H9 (cell line): ENCODE data around the gene CDH13. TPM values are rescaled to one million over a fixed set of nuclear protein-coding genes. Genes with fewer than 3 reads are reported as not detected.

Experiments
- DNase-seq: peaks from one replicate; pipeline ENCODE4 v3.0.0-alpha.2; 2017
- H2AFZ ChIP-seq: one replicate; pipeline ENCODE4 v1.6.1; 2013; ENCODE audit warnings: mild to moderate bottlenecking, low read length, control low read depth, moderate library complexity
- H2AK5ac ChIP-seq: 2 replicates; pipeline ENCODE4 v1.6.1; 2013; ENCODE audit warnings: low read length, control low read depth, mixed read lengths; ENCODE audit not compliant: insufficient read length
- H2BK120ac ChIP-seq: one replicate; pipeline ENCODE4 v1.6.1; 2013; ENCODE audit warnings: low read depth, mild to moderate bottlenecking, low read length, control low read depth, inconsistent platforms; ENCODE audit not compliant: poor library complexity, severe bottlenecking
- H2BK12ac ChIP-seq: 2 replicates; pipeline ENCODE4 v1.6.1; 2013; ENCODE audit warnings: low read length, control low read depth, mixed read lengths, low read depth; ENCODE audit not compliant: insufficient read length
- H2BK15ac ChIP-seq: 2 replicates; pipeline ENCODE4 v1.6.1; 2013; ENCODE audit warnings: low read depth, low read length, control low read depth
- H2BK20ac ChIP-seq: one replicate; pipeline ENCODE4 v1.6.1; 2013; ENCODE audit warnings: low read depth, mild to moderate bottlenecking, low read length, control low read depth, inconsistent platforms; ENCODE audit not compliant: poor library complexity, severe bottlenecking
- H2BK5ac ChIP-seq: 2 replicates; pipeline ENCODE4 v1.6.1; 2013; ENCODE audit warnings: low read length, control low read depth, mixed read lengths; ENCODE audit not compliant: insufficient read length
- H3K14ac ChIP-seq: 2 replicates; pipeline ENCODE4 v1.6.1; 2013; ENCODE audit warnings: low read length, control low read depth; ENCODE audit not compliant: insufficient read depth
- H3K18ac ChIP-seq: 2 replicates; pipeline ENCODE4 v1.6.1; 2013; ENCODE audit warnings: low read depth, mild to moderate bottlenecking, mixed read lengths, low read length, control low read depth; ENCODE audit not compliant: insufficient read length
- H3K23ac ChIP-seq: 2 replicates; pipeline ENCODE4 v1.6.1; 2013; ENCODE audit warnings: low read length, control low read depth, mixed read lengths, low read depth; ENCODE audit not compliant: insufficient read length
- H3K23me2 ChIP-seq: 2 replicates; pipeline ENCODE4 v1.6.1; 2013; ENCODE audit warnings: low read depth, mild to moderate bottlenecking, mixed read lengths, low read length, control low read depth; ENCODE audit not compliant: insufficient read length, poor library complexity, severe bottlenecking
- H3K27ac ChIP-seq: 2 replicates; pipeline ENCODE4 v1.5.1; 2013; ENCODE audit warnings: low read length, control low read depth, mixed read lengths, low read depth; ENCODE audit not compliant: insufficient read length
- H3K27me3 ChIP-seq: 2 replicates; pipeline ENCODE4 v1.6.1; 2013; ENCODE audit warnings: low read length, control low read depth, inconsistent platforms; ENCODE audit not compliant: insufficient read depth
- H3K4ac ChIP-seq: 2 replicates; pipeline ENCODE4 v1.6.1; 2013; ENCODE audit warnings: low read depth, mild to moderate bottlenecking, control low read depth, inconsistent platforms, low read length, moderate library complexity
- H3K4me1 ChIP-seq: 2 replicates; pipeline ENCODE4 v1.6.1; 2013; ENCODE audit warnings: low read length, control low read depth, inconsistent platforms; ENCODE audit not compliant: insufficient read depth
- H3K4me2 ChIP-seq: 2 replicates; pipeline ENCODE4 v1.6.1; 2013; ENCODE audit warnings: low read length, control low read depth, mixed read lengths; ENCODE audit not compliant: insufficient read length, insufficient read depth
- H3K56ac ChIP-seq: 2 replicates; pipeline ENCODE4 v1.6.1; 2013; ENCODE audit warnings: low read depth, mild to moderate bottlenecking, mixed read lengths, low read length, control low read depth; ENCODE audit not compliant: insufficient read length
- H3K79me1 ChIP-seq: 2 replicates; pipeline ENCODE4 v1.6.1; 2013; ENCODE audit warnings: low read depth, mild to moderate bottlenecking, moderate library complexity, low read length, control low read depth, inconsistent platforms; ENCODE audit not compliant: insufficient read depth, poor library complexity, severe bottlenecking
- H3K79me2 ChIP-seq: 2 replicates; pipeline ENCODE4 v1.6.1; 2013; ENCODE audit warnings: low read length, control low read depth, inconsistent platforms; ENCODE audit not compliant: insufficient read depth
- H3K9ac ChIP-seq: 2 replicates; pipeline ENCODE4 v1.6.1; 2013; ENCODE audit warnings: low read length, control low read depth, mixed read lengths; ENCODE audit not compliant: insufficient read length; ENCODE audit errors: extremely low read depth
- H3K9me3 ChIP-seq: one replicate; pipeline ENCODE4 v1.6.1; 2013; ENCODE audit warnings: low read depth, low read length, inconsistent platforms; ENCODE audit not compliant: control insufficient read depth
- H3T11ph ChIP-seq: one replicate; pipeline ENCODE4 v1.6.1; 2013; ENCODE audit warnings: mild to moderate bottlenecking, low read length, control low read depth, inconsistent platforms
- H4K20me1 ChIP-seq: one replicate; pipeline ENCODE4 v1.6.1; 2013; ENCODE audit not compliant: control insufficient read depth, insufficient read length, insufficient read depth
- H4K5ac ChIP-seq: 2 replicates; pipeline ENCODE4 v1.6.1; 2013; ENCODE audit warnings: low read depth, mild to moderate bottlenecking, mixed read lengths, low read length, control low read depth; ENCODE audit not compliant: insufficient read length
- H4K8ac ChIP-seq: replicated peaks from 2 replicates; pipeline ENCODE4 v1.6.1; 2013; ENCODE audit warnings: low read length, control low read depth, mixed read lengths, low read depth; ENCODE audit not compliant: insufficient read length
- H4K91ac ChIP-seq: 2 replicates; pipeline ENCODE4 v1.6.1; 2013; ENCODE audit warnings: low read depth, mild to moderate bottlenecking, moderate library complexity, mixed read lengths, low read length, control low read depth; ENCODE audit not compliant: insufficient read length
- H3K27ac Mint-ChIP-seq, 3 experiments: 2 replicates in 2 of 3; 3 replicates in 1 of 3; pipeline ENCODE4 v1.8.0; 2020 to 2021; ENCODE audit warnings: mixed read lengths in 3 of 3, mild to moderate bottlenecking in 1 of 3, moderate library complexity in 1 of 3
- H3K27me3 Mint-ChIP-seq: 2 replicates; pipeline ENCODE4 v1.8.0; 2021; ENCODE audit warnings: low read depth, mild to moderate bottlenecking, moderate library complexity, mixed read lengths
- H3K36me3 Mint-ChIP-seq, 3 experiments: 2 replicates in 2 of 3; 3 replicates in 1 of 3; pipeline ENCODE4 v1.8.0; 2020 to 2021; ENCODE audit warnings: low read depth in 3 of 3, mixed read lengths in 3 of 3; ENCODE audit not compliant: insufficient read depth in 1 of 3
- H3K4me1 Mint-ChIP-seq, 2 experiments: 2 replicates each; pipeline ENCODE4 v1.8.0; 2020; ENCODE audit warnings: mixed read lengths in 2 of 2
- H3K4me3 Mint-ChIP-seq, 2 experiments: 2 replicates in 1 of 2; 3 replicates in 1 of 2; pipeline ENCODE4 v1.8.0; 2020 to 2021; ENCODE audit warnings: mild to moderate bottlenecking in 2 of 2, mixed read lengths in 2 of 2, moderate library complexity in 1 of 2
- H3K9me3 Mint-ChIP-seq, 2 experiments: 2 replicates in 1 of 2; 3 replicates in 1 of 2; pipeline ENCODE4 v1.8.0; 2020; ENCODE audit warnings: mild to moderate bottlenecking in 2 of 2, mixed read lengths in 2 of 2, moderate library complexity in 1 of 2
- CTCF ChIP-seq: fragments of 200-600 bp; sonication (generic); conservative IDR thresholded peaks from 3 replicates; pipeline ENCODE4 v1.8.0; 2021; ENCODE audit warnings: antibody characterized with exemption, mild to moderate bottlenecking
- WGBS: extraction: QIAGEN DNeasy Blood & Tissue Kit; methylation state at CpG from one replicate; pipeline ENCODE4 v1.1.7; 2013; ENCODE audit warnings: missing lambda C conversion rate, low lambda C conversion rate, mixed read lengths; ENCODE audit not compliant: insufficient read length; ENCODE audit errors: extremely low coverage; 5-methylcytosine and 5-hydroxymethylcytosine counted together
- total RNA-seq: library from RNA; stranded (reverse); gene quantifications from 2 replicates; pipeline ENCODE4 v1.2.1, GENCODE V29; 2021

The CDH13 gene
- total RNA-seq, 1 experiment from 2014 or later, result 1.5 TPM

- H2BK5ac ChIP-seq, result no peak overlapping the region
- H4K8ac ChIP-seq, result no peak overlapping the region
- H3T11ph ChIP-seq, result no peak overlapping the region
- H3K56ac ChIP-seq, result no peak overlapping the region
- H3K4ac ChIP-seq, result no peak overlapping the region
- H3K27me3 Mint-ChIP-seq, result peaks cover 2% of the 10 kb centered on the region
- H3K27ac Mint-ChIP-seq, result no peak overlapping the region
- no peaks in the 10 kb centered on the region for H3K79me2 ChIP-seq
- no peak overlapping the region for H3K4me2 ChIP-seq
- no peak overlapping the region for H2AFZ ChIP-seq
- H3K4me1 ChIP-seq, result 0 out of 2 replicates have a peak, but pooled peaks cover 6% of the 10 kb centered on the region
- DNase-seq, result no peak
- no peak overlapping the region for H2AK5ac ChIP-seq
- no peaks in the 10 kb centered on the region for H3K23me2 ChIP-seq
- no peak overlapping the region for H2BK20ac ChIP-seq
- no peak overlapping the region for H2BK120ac ChIP-seq
- no peaks in the 10 kb centered on the region for H3K9me3 Mint-ChIP-seq
- H3K27me3 ChIP-seq, result no peaks in the 10 kb centered on the region
- no peak overlapping the region for H3K9ac ChIP-seq
- H2BK15ac ChIP-seq, result no peak overlapping the region
- no peak overlapping the region for H3K14ac ChIP-seq
- no peak overlapping the region for H3K4me3 Mint-ChIP-seq
- H3K36me3 Mint-ChIP-seq, result no peaks in the 10 kb centered on the region
- peaks cover 23 to 24% of the 10 kb centered on the region in 2 experiments for H3K4me1 Mint-ChIP-seq
- no peak overlapping the region for H4K91ac ChIP-seq
- no peak overlapping the region for H3K23ac ChIP-seq
- no peak overlapping the region for H3K18ac ChIP-seq
- no peaks in the 10 kb centered on the region for H3K79me1 ChIP-seq
- H4K5ac ChIP-seq, result no peak overlapping the region
- no peaks in the 10 kb centered on the region for H4K20me1 ChIP-seq
- no peak for TF ChIP-seq CTCF
- no peak overlapping the region for H3K27ac ChIP-seq
- WGBS, result no CpG with 5 or more reads among the region's 5 CpGs
- no peak overlapping the region for H2BK12ac ChIP-seq
- no peaks in the 10 kb centered on the region for H3K9me3 ChIP-seq
Measured at GRCh38 chr16:83110269-83110668, 483.5 kb downstream of the CDH13 start.
